GM10847 (cell line): ENCODE data around the gene TENM3.

Experiments used
- POLR2A ChIP-seq: IDR thresholded peaks from 2 replicates; pipeline ENCODE4 v1.6.1; 2011; ENCODE audit not compliant: insufficient read length; ENCODE audit errors: extremely low read depth

The TENM3 gene

GRCh38 chr4:182470215-182470614 lies 227.0 kb downstream of the TENM3 start:
- no peak for TF ChIP-seq POLR2A

GRCh38 chr4:182475539-182475938 lies 232.3 kb downstream of the TENM3 start:
- no peak for TF ChIP-seq POLR2A

- TF ChIP-seq POLR2A: no peak
Observed at GRCh38 chr4:182478475-182478874, 235.3 kb downstream of the TENM3 start.

- TF ChIP-seq POLR2A: no peak
Observed at GRCh38 chr4:182483685-182484084, 240.5 kb downstream of the TENM3 start.

GRCh38 chr4:182486881-182487280 lies 243.7 kb downstream of the TENM3 start:
- TF ChIP-seq POLR2A: no peak

- TF ChIP-seq POLR2A: no peak
Observed at GRCh38 chr4:182488896-182489295, 245.7 kb downstream of the TENM3 start.

- no peak for TF ChIP-seq POLR2A
Observed at GRCh38 chr4:182489607-182490006, 246.4 kb downstream of the TENM3 start.

- TF ChIP-seq POLR2A: no peak
Observed at GRCh38 chr4:182491719-182492118, 248.5 kb downstream of the TENM3 start.

GRCh38 chr4:182492423-182492822 lies 249.2 kb downstream of the TENM3 start:
- TF ChIP-seq POLR2A: no peak

GRCh38 chr4:182493377-182493776 lies 250.2 kb downstream of the TENM3 start:
- no peak for TF ChIP-seq POLR2A

GRCh38 chr4:182494103-182494502 lies 250.9 kb downstream of the TENM3 start:
- TF ChIP-seq POLR2A: no peak

- no peak for TF ChIP-seq POLR2A
Observed at GRCh38 chr4:182495031-182495430, 251.8 kb downstream of the TENM3 start.

- no peak for TF ChIP-seq POLR2A
Observed at GRCh38 chr4:182495645-182496385, 252.6 kb downstream of the TENM3 start.

GRCh38 chr4:182496408-182496807 lies 253.2 kb downstream of the TENM3 start:
- no peak for TF ChIP-seq POLR2A

GRCh38 chr4:182502064-182502463 lies 258.9 kb downstream of the TENM3 start:
- TF ChIP-seq POLR2A: no peak

GRCh38 chr4:182504463-182504862 lies 261.3 kb downstream of the TENM3 start:
- TF ChIP-seq POLR2A: no peak

- no peak for TF ChIP-seq POLR2A
Observed at GRCh38 chr4:182507805-182508204, 264.6 kb downstream of the TENM3 start.
